ENCODE measurements around the gene GALNT6. TPM values are rescaled to one million over a fixed set of nuclear protein-coding genes. Genes with fewer than 3 reads are reported as not detected.

GALNT6 gene
- total and polyA plus RNA-seq, 9 of the 15 experiments (the other 6 are each of a cell fraction or from before 2014, with no cell fraction given): 1.5 to 8.6 (median 5.1) TPM

DNA sequence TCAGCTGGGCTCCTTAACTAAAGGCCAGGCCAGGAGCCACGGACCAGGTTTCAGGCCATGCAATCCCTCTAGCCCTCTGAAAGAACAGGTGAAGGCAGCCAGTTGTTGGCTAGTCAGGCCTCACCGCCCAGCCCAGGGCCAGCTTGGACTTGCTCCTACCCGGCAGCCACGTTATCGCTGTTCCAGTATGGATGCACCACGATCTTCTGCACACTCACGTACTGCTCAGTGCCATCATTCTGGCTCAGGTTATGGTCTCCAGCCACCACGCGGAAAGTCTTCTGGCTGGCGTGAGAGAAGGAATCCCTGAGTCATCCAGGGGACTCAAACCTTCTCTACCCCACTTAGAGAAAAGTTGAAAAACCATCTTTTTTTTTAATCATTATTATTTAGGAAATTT is 48.8 kb downstream of the GALNT6 start (continued):
- TF ChIP-seq, protein P1, sequence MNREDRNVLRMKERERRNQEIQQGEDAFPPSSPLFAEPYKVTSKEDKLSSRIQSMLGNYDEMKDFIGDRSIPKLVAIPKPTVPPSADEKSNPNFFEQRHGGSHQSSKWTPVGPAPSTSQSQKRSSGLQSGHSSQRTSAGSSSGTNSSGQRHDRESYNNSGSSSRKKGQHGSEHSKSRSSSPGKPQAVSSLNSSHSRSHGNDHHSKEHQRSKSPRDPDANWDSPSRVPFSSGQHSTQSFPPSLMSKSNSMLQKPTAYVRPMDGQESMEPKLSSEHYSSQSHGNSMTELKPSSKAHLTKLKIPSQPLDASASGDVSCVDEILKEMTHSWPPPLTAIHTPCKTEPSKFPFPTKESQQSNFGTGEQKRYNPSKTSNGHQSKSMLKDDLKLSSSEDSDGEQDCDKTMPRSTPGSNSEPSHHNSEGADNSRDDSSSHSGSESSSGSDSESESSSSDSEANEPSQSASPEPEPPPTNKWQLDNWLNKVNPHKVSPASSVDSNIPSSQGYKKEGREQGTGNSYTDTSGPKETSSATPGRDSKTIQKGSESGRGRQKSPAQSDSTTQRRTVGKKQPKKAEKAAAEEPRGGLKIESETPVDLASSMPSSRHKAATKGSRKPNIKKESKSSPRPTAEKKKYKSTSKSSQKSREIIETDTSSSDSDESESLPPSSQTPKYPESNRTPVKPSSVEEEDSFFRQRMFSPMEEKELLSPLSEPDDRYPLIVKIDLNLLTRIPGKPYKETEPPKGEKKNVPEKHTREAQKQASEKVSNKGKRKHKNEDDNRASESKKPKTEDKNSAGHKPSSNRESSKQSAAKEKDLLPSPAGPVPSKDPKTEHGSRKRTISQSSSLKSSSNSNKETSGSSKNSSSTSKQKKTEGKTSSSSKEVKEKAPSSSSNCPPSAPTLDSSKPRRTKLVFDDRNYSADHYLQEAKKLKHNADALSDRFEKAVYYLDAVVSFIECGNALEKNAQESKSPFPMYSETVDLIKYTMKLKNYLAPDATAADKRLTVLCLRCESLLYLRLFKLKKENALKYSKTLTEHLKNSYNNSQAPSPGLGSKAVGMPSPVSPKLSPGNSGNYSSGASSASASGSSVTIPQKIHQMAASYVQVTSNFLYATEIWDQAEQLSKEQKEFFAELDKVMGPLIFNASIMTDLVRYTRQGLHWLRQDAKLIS (CRISPR knock-in tag; IDR thresholded peaks at IDR 0.05): no peak
- TF ChIP-seq WHSC1 (IDR thresholded peaks at IDR 0.05; ENCODE audit: low read length) (no peak), FIP1L1 (IDR thresholded peaks at IDR 0.05; ENCODE audit: low read depth, low read length, poor library complexity, severe bottlenecking) (no peak), POLR2G (IDR thresholded peaks at IDR 0.05; ENCODE audit: low read depth, low read length) (no peak), NFATC3 (IDR thresholded peaks at IDR 0.05) (no peak), GABPB2 (CRISPR knock-in tag; conservative IDR thresholded peaks at IDR 0.05) (no peak)
